K562 (cell line): ENCODE results near the gene RNU6-9. TPM values are rescaled to one million over a fixed set of nuclear protein-coding genes. Genes with fewer than 3 reads are reported as not detected.

Experiments
- ARNT ChIP-seq, 2 experiments: fragments of 450-650 bp; IDR thresholded peaks; 2 replicates each; pipeline ENCODE4 v1.6.1; 2016; ENCODE audit warnings: mild to moderate bottlenecking in 1 of 2
- BACH1 ChIP-seq: fragments of 200-800 bp; sonication (Bioruptor generic); IDR thresholded peaks from 2 replicates; pipeline ENCODE4 v1.6.1; 2016; ENCODE audit warnings: missing genetic modification characterization, missing compliant biosample characterization
- CBFB ChIP-seq: sonication (generic); formaldehyde crosslinking; IDR thresholded peaks from 2 replicates; pipeline ENCODE4 v1.4.0; 2020; ENCODE audit warnings: mild to moderate bottlenecking, missing genetic modification reagents
- CEBPG ChIP-seq, 3 experiments: fragments of 200-800 bp in 1 of 3; sonication (Bioruptor generic) in 1 of 3; sonication (generic) in 1 of 3; formaldehyde crosslinking in 1 of 3; IDR thresholded peaks in 2 of 3; conservative IDR thresholded peaks in 1 of 3; 2 replicates each; pipeline versions ENCODE4 v1.6.1 to v1.8.0; 2016 to 2022; ENCODE audit warnings: missing compliant biosample characterization in 2 of 3, missing genetic modification characterization in 2 of 3, mild to moderate bottlenecking in 1 of 3, missing genetic modification reagents in 1 of 3
- ESRRB ChIP-seq: fragments of 250-450 bp; sonication (Bioruptor Pico); IDR thresholded peaks from 2 replicates; pipeline ENCODE4 v1.5.0; 2020; ENCODE audit warnings: mild to moderate bottlenecking, moderate library complexity, borderline replicate concordance
- HNRNPK ChIP-seq: fragments of 200-400 bp; formaldehyde crosslinking; IDR thresholded peaks from one replicate; pipeline ENCODE4 v1.6.1; 2018; ENCODE audit warnings: mild to moderate bottlenecking, low read depth, low read length; ENCODE audit not compliant: poor library complexity, severe bottlenecking
- KLF6 ChIP-seq: fragments of 250-450 bp; sonication (Bioruptor Pico); IDR thresholded peaks from 2 replicates; pipeline ENCODE4 v1.4.0; 2020; ENCODE audit warnings: mild to moderate bottlenecking, moderate library complexity, borderline replicate concordance
- MAFF ChIP-seq: IDR thresholded peaks from 2 replicates; pipeline ENCODE4 v1.6.1; 2012; ENCODE audit warnings: low read length, improper control_type of control experiment
- MCM7 ChIP-seq, 2 experiments: fragments of 450-650 bp; IDR thresholded peaks; 2 replicates each; pipeline ENCODE4 v1.6.1; 2016 to 2018
- PHB2 ChIP-seq: fragments of 450-650 bp; IDR thresholded peaks from 2 replicates; pipeline ENCODE4 v1.6.1; 2017; ENCODE audit warnings: low read depth
- RUNX1 ChIP-seq: sonication (generic); IDR thresholded peaks from 2 replicates; pipeline ENCODE4 v1.6.1; 2016; ENCODE audit warnings: antibody characterized with exemption, low read depth
- SETDB1 ChIP-seq: IDR thresholded peaks from one replicate; pipeline ENCODE4 v1.6.1; 2012; ENCODE audit warnings: low read length, control low read depth, inconsistent platforms
- TAF1 ChIP-seq: IDR thresholded peaks from 2 replicates; pipeline ENCODE4 v1.6.1; 2011; ENCODE audit warnings: mild to moderate bottlenecking, low read length, moderate library complexity; ENCODE audit not compliant: insufficient read depth, control insufficient read depth, severe bottlenecking; ENCODE audit errors: extremely low read depth
- ZFP36 ChIP-seq: fragments of 150-350 bp; IDR thresholded peaks from 2 replicates; pipeline ENCODE4 v1.6.1; 2018; ENCODE audit warnings: low read length, low read depth; ENCODE audit not compliant: partially characterized antibody
- ZNF12 ChIP-seq: sonication (generic); formaldehyde crosslinking; IDR thresholded peaks from 2 replicates; pipeline ENCODE4 v1.4.0; 2020; ENCODE audit warnings: mild to moderate bottlenecking, missing genetic modification reagents
- ZNF41 ChIP-seq: fragments of 250-450 bp; sonication (Bioruptor Pico); conservative IDR thresholded peaks from 2 replicates; pipeline ENCODE4 v1.4.0; 2020; ENCODE audit warnings: mild to moderate bottlenecking
- polyA plus RNA-seq, 8 experiments: library from polyadenylated mRNA; depleted of rRNA in 4 of 8; stranded (reverse) in 5 of 8; unstranded in 3 of 8; fragments of >200 nt; fragmentation: Nextera tagmentation in 2 of 8; fragmentation: Illumina TruSeq in 1 of 8; extraction: Ambion mirVana in 2 of 8; extraction: Trizol in 1 of 8; gene quantifications; 2 replicates each; pipeline versions ENCODE4 v1.2.1 to v1.2.3, GENCODE V29; 2011 to 2014; ENCODE audit warnings: inconsistent platforms in 1 of 8, missing spikeins in 1 of 8
- total RNA-seq, 7 experiments: library from RNA; depleted of rRNA in 6 of 7; stranded (reverse); fragments of >200 nt in 6 of 7; fragmentation: Illumina TruSeq in 2 of 7; extraction: Trizol in 2 of 7; gene quantifications; 2 replicates each; pipeline versions ENCODE4 v1.2.1 to v1.2.3, GENCODE V29; 2011 to 2021; ENCODE audit warnings: low replicate concordance in 1 of 7
- TF ChIP-seq, protein P1 (sequence below): fragments of 450-650 bp; formaldehyde crosslinking; IDR thresholded peaks from 2 replicates; pipeline ENCODE4 v1.4.0; 2020; ENCODE audit warnings: mild to moderate bottlenecking, moderate library complexity
- TF ChIP-seq, protein P2 (sequence below): sonication (generic); IDR thresholded peaks from 2 replicates; pipeline ENCODE4 v1.6.1; 2016
- TF ChIP-seq, protein P3 (sequence below): fragments of 450-650 bp; IDR thresholded peaks from 2 replicates; pipeline ENCODE4 v1.7.0; 2016; ENCODE audit warnings: borderline replicate concordance
- TF ChIP-seq, protein P4 (sequence below): sonication (generic); formaldehyde crosslinking; IDR thresholded peaks from 2 replicates; pipeline ENCODE4 v1.8.0; 2022; ENCODE audit warnings: missing genetic modification reagents, mild to moderate bottlenecking, borderline replicate concordance

Gene RNU6-9
- total and polyA plus RNA-seq, 9 of the 15 experiments (the other 6 are each of a cell fraction or from before 2014, with no cell fraction given): not detected

DNA sequence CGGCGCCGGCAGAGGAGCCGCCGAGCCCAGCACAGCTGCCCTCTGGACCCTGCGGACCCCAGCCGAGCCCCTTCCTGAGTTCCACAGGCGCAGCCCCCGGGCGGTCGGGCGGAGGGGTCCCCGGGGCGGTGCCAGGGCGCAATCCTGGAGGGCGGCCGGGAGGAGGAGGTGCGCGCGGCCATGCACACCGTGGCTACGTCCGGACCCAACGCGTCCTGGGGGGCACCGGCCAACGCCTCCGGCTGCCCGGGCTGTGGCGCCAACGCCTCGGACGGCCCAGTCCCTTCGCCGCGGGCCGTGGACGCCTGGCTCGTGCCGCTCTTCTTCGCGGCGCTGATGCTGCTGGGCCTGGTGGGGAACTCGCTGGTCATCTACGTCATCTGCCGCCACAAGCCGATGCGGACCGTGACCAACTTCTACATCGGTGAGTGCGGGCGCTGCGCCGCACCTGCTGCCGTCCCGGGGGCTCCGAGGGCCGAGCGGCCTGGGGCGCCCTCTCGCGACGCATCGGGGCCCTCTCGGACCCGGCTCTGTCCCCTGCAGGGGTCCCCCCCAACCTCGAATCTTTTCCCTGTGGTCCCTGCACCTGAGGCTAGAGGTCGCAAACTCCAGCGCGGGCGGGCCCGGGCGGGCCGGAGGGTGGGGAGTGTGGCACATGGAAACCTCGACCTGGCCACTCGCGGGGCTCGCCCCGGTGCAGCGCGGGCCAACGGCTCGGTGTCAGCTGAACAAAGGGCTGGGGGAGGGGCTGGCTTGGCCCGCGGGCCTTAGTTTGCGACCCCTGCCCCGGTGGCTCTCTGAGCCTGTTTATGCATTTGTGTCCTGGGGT is 24.3 kb downstream of the RNU6-9 start, which contains the start of gene KISS1R (continued):
- TF ChIP-seq CEBPG (CRISPR knock-in tag; IDR thresholded peaks at IDR 0.05): no peak
- TF ChIP-seq CEBPG (tag; conservative IDR thresholded peaks at IDR 0.05 in 1 of 2, IDR thresholded peaks at IDR 0.05 in 1 of 2): no peak
- TF ChIP-seq BACH1 (tag): no peak
- peak; percentile 69 for TF ChIP-seq HNRNPK
- peak; percentile 84; the same call in 1 of the 2 replicates for TF ChIP-seq ZNF12
- TF ChIP-seq MCM7 (IDR thresholded peaks at IDR 0.05): no peak
- no peak for TF ChIP-seq TAF1
- no peak for TF ChIP-seq KLF6 (CRISPR knock-in tag)
- no peak for TF ChIP-seq ARNT (IDR thresholded peaks at IDR 0.05)
- TF ChIP-seq, protein P1, sequence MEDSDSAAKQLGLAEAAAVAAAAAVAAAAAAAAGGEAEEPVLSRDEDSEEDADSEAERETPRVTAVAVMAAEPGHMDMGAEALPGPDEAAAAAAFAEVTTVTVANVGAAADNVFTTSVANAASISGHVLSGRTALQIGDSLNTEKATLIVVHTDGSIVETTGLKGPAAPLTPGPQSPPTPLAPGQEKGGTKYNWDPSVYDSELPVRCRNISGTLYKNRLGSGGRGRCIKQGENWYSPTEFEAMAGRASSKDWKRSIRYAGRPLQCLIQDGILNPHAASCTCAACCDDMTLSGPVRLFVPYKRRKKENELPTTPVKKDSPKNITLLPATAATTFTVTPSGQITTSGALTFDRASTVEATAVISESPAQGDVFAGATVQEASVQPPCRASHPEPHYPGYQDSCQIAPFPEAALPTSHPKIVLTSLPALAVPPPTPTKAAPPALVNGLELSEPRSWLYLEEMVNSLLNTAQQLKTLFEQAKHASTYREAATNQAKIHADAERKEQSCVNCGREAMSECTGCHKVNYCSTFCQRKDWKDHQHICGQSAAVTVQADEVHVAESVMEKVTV (CRISPR knock-in tag): peak; percentile 63; the same call in 1 of the 2 replicates
- TF ChIP-seq, protein P2, sequence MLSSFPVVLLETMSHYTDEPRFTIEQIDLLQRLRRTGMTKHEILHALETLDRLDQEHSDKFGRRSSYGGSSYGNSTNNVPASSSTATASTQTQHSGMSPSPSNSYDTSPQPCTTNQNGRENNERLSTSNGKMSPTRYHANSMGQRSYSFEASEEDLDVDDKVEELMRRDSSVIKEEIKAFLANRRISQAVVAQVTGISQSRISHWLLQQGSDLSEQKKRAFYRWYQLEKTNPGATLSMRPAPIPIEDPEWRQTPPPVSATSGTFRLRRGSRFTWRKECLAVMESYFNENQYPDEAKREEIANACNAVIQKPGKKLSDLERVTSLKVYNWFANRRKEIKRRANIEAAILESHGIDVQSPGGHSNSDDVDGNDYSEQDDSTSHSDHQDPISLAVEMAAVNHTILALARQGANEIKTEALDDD: no peak
- TF ChIP-seq SETDB1: no peak
- no peak for TF ChIP-seq ESRRB
- no peak for TF ChIP-seq RUNX1
- TF ChIP-seq, protein P3, sequence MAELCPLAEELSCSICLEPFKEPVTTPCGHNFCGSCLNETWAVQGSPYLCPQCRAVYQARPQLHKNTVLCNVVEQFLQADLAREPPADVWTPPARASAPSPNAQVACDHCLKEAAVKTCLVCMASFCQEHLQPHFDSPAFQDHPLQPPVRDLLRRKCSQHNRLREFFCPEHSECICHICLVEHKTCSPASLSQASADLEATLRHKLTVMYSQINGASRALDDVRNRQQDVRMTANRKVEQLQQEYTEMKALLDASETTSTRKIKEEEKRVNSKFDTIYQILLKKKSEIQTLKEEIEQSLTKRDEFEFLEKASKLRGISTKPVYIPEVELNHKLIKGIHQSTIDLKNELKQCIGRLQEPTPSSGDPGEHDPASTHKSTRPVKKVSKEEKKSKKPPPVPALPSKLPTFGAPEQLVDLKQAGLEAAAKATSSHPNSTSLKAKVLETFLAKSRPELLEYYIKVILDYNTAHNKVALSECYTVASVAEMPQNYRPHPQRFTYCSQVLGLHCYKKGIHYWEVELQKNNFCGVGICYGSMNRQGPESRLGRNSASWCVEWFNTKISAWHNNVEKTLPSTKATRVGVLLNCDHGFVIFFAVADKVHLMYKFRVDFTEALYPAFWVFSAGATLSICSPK: no peak
- peak; percentile 100 for TF ChIP-seq ZFP36
- TF ChIP-seq CBFB (CRISPR knock-in tag): 0 out of 2 replicates have a peak, but pooled peaks have one; percentile 27
- TF ChIP-seq ZNF41 (CRISPR knock-in tag): no peak
- no peak for TF ChIP-seq MAFF
- TF ChIP-seq PHB2: no peak
- TF ChIP-seq, protein P4, sequence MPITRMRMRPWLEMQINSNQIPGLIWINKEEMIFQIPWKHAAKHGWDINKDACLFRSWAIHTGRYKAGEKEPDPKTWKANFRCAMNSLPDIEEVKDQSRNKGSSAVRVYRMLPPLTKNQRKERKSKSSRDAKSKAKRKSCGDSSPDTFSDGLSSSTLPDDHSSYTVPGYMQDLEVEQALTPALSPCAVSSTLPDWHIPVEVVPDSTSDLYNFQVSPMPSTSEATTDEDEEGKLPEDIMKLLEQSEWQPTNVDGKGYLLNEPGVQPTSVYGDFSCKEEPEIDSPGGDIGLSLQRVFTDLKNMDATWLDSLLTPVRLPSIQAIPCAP (CRISPR knock-in tag): no peak
